Right lobe of liver (tissue), 4 donors: ENCODE data around the gene CLSTN2.

Source experiments
- CTCF ChIP-seq, 4 donors: fragments of 200-600 bp in 3 of 4; fragments of 450-650 bp in 1 of 4; IDR thresholded peaks; one replicate each; pipeline versions ENCODE4 v1.5.1 to v1.8.0; 2016 to 2022; ENCODE audit warnings: antibody characterized with exemption in 4 of 4, mild to moderate bottlenecking in 2 of 4
- POLR2A ChIP-seq: fragments of 450-650 bp; IDR thresholded peaks from one replicate; pipeline ENCODE4 v1.6.1; 2017; ENCODE audit warnings: antibody characterized with exemption, mild to moderate bottlenecking
- donor health status: DM: no; HTN: no; CAD: no.
- donor health status: DM: no; HTN: no; CAD: no.
- donor health status: DM: no; HTN: yes; CAD: no.

GRCh38 chr3:140351466-140351865 is 416.5 kb downstream of the CLSTN2 start:
- no peak for TF ChIP-seq POLR2A
- TF ChIP-seq CTCF (IDR thresholded peaks at IDR 0.05), result no peak
